ENCODE data around the gene BRWD1.

BRWD1 gene

DNA sequence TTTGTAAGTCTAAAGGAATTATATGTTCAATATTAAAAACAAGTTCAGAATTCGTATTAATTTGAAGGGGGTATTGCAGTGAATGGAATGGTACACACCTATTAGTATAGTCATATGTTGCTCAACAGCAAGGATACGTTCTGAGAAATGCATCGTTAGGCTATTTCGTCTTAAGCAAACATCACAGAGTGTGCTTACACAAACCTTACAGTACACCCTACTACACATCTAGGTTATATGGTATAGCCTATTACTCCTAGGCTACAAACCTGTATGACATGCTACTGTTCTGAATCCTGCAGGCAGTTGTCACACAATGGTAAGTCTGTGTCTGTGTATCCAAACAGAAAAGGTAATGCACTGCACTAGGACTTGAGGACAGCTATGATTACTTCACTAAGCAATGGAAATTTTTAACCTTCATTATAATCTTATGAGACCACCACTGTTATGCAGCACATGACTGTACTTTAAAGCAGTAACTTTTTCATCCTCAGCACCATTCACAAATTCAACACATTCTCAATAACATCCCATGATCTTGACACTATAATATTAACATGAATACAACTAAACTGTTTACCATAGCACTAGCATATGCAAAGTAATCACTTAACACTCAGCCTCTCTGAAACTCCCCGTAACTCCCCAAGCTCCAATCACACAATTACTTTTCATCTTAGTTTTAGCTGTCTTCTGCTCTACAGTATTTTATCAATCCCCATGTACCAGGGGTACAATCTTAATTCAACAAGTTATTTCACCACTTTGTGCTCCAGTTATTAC lies 115.8 kb downstream of the BRWD1 start:
- no peaks in the 10 kb centered on the region for H3K9me3 ChIP-seq (ENCODE audit: control insufficient read depth, insufficient read depth, low read length)
- no peak overlapping the region for H3K27ac ChIP-seq (ENCODE audit: low read depth, low read length)
- no peak overlapping the region for H3K4me3 ChIP-seq (ENCODE audit: low read length)
- H3K4me2 ChIP-seq (ENCODE audit: low read length) = no peak overlapping the region
- no peaks in the 10 kb centered on the region for H3K9me2 ChIP-seq (replicated peaks; ENCODE audit: control insufficient read depth, low read length)
- peaks cover 8% of the 10 kb centered on the region for H3K79me2 ChIP-seq (ENCODE audit: control insufficient read depth, low read length)
- TF ChIP-seq, protein P1, sequence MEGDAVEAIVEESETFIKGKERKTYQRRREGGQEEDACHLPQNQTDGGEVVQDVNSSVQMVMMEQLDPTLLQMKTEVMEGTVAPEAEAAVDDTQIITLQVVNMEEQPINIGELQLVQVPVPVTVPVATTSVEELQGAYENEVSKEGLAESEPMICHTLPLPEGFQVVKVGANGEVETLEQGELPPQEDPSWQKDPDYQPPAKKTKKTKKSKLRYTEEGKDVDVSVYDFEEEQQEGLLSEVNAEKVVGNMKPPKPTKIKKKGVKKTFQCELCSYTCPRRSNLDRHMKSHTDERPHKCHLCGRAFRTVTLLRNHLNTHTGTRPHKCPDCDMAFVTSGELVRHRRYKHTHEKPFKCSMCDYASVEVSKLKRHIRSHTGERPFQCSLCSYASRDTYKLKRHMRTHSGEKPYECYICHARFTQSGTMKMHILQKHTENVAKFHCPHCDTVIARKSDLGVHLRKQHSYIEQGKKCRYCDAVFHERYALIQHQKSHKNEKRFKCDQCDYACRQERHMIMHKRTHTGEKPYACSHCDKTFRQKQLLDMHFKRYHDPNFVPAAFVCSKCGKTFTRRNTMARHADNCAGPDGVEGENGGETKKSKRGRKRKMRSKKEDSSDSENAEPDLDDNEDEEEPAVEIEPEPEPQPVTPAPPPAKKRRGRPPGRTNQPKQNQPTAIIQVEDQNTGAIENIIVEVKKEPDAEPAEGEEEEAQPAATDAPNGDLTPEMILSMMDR (IDR thresholded peaks at IDR 0.05; ENCODE audit: low read depth, low read length, poor library complexity, severe bottlenecking) = no peak
- TF ChIP-seq EZH2phosphoT487 (IDR thresholded peaks at IDR 0.05; ENCODE audit: borderline replicate concordance, low read length) = no peak
- H3K27me3 ChIP-seq (ENCODE audit: control insufficient read depth, low read length) = no peaks in the 10 kb centered on the region
- H3F3A ChIP-seq (ENCODE audit: control insufficient read depth, insufficient read depth) = peaks cover 3% of the 10 kb centered on the region; the same call in 1 of the 2 replicates
- peaks cover 6% of the 10 kb centered on the region; the same call in 1 of the 2 replicates for H4K20me1 ChIP-seq (ENCODE audit: control insufficient read depth, insufficient read depth, low read depth, low read length)
- H3K36me3 ChIP-seq (ENCODE audit: control insufficient read depth, low read length) = peaks cover 100% of the 10 kb centered on the region
- no peaks in the 10 kb centered on the region for H3K4me1 ChIP-seq (ENCODE audit: control insufficient read depth, low read length)

DNA sequence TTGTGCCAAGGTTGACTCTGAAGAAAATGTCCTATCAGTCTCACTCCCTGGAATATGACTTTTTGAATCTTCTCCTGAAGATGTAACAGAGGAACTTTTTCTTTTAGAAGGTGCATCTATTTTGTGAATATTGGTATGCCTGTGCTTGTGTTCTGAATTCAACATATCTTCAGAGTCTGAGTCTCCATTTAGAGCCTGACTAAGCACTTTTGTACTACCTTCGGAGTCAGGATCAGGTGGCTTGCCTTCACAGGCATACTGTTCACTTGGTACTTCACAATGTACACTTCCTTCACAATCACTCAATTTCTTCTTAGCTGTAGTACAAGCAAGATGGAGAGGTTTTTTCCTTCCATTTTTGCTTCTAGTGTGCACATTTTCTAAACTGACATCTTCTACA lies 116.6 kb downstream of the BRWD1 start:
- H4K20me1 ChIP-seq (ENCODE audit: control insufficient read depth, insufficient read depth, low read depth, low read length) = peaks cover 6% of the 10 kb centered on the region; the same call in 1 of the 2 replicates
- no peaks in the 10 kb centered on the region for H3K27me3 ChIP-seq (ENCODE audit: control insufficient read depth, low read length)
- H3K27ac ChIP-seq (ENCODE audit: low read depth, low read length) = no peak overlapping the region
- H3K9me2 ChIP-seq (replicated peaks; ENCODE audit: control insufficient read depth, low read length) = no peaks in the 10 kb centered on the region
- H3K36me3 ChIP-seq (ENCODE audit: control insufficient read depth, low read length) = peaks cover 100% of the 10 kb centered on the region
- H3K9me3 ChIP-seq (ENCODE audit: control insufficient read depth, insufficient read depth, low read length) = no peaks in the 10 kb centered on the region
- peaks cover 6% of the 10 kb centered on the region; the same call in 1 of the 2 replicates for H3F3A ChIP-seq (ENCODE audit: control insufficient read depth, insufficient read depth)
- H3K79me2 ChIP-seq (ENCODE audit: control insufficient read depth, low read length) = peaks cover 8% of the 10 kb centered on the region
- no peaks in the 10 kb centered on the region for H3K4me1 ChIP-seq (ENCODE audit: control insufficient read depth, low read length)
- no peak for TF ChIP-seq EZH2phosphoT487 (IDR thresholded peaks at IDR 0.05; ENCODE audit: borderline replicate concordance, low read length)
- TF ChIP-seq, protein P1 (IDR thresholded peaks at IDR 0.05; ENCODE audit: low read depth, low read length, poor library complexity, severe bottlenecking) = no peak
- no peak overlapping the region for H3K4me3 ChIP-seq (ENCODE audit: low read length)
- no peak overlapping the region for H3K4me2 ChIP-seq (ENCODE audit: low read length)

DNA sequence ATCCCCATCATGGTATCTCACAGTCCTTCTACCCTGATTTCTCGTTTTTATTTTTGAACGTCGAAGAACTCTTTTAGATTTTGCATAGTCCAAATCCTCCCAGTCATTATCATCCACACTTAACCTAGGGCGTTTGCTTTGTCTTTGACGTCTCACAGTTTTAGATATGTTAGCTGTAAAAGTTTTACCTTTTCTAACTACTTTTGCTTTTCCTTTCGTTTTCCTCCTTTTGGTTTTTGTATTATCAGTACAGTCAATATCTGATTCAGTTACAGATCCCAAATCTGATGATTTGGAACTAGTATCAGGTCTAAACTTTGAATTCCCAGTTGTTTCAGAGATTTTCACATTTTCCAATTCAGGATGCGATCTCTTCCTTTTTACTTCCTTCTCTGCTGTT lies 117.1 kb downstream of the BRWD1 start:
- TF ChIP-seq, protein P1 (IDR thresholded peaks at IDR 0.05; ENCODE audit: low read depth, low read length, poor library complexity, severe bottlenecking) = no peak
- no peak for TF ChIP-seq EZH2phosphoT487 (IDR thresholded peaks at IDR 0.05; ENCODE audit: borderline replicate concordance, low read length)
- peaks cover 100% of the 10 kb centered on the region for H3K36me3 ChIP-seq (ENCODE audit: control insufficient read depth, low read length)
- H3K4me2 ChIP-seq (ENCODE audit: low read length) = no peak overlapping the region

More for the DNA sequence above, 117.1 kb downstream of the BRWD1 start:
- Histone ChIP-seq H3K4me1 (ENCODE audit: control insufficient read depth, low read length) (no peaks in the 10 kb centered on the region), H3K79me2 (ENCODE audit: control insufficient read depth, low read length) (peaks cover 8% of the 10 kb centered on the region), H3K9me3 (ENCODE audit: control insufficient read depth, insufficient read depth, low read length) (no peaks in the 10 kb centered on the region), H3K27me3 (ENCODE audit: control insufficient read depth, low read length) (no peaks in the 10 kb centered on the region), H3K9me2 (replicated peaks; ENCODE audit: control insufficient read depth, low read length) (no peaks in the 10 kb centered on the region), H4K20me1 (ENCODE audit: control insufficient read depth, insufficient read depth, low read depth, low read length) (peaks cover 6% of the 10 kb centered on the region; the same call in 1 of the 2 replicates), H3F3A (ENCODE audit: control insufficient read depth, insufficient read depth) (peaks cover 9% of the 10 kb centered on the region; the same call in 1 of the 2 replicates), H3K27ac (ENCODE audit: low read depth, low read length) (no peak overlapping the region), H3K4me3 (ENCODE audit: low read length) (no peak overlapping the region)
